IMR-90 (cell line): ENCODE results near the gene ULBP1. TPM values are rescaled to one million over a fixed set of nuclear protein-coding genes. Genes with fewer than 3 reads are reported as not detected.
"Not testable (repeated sequence)": the region's sequence is repeated elsewhere in the genome, so short reads cannot be mapped to it uniquely, and the experiment has no call there.

Experiments
- ATAC-seq: fragments of 200-7000 bp; cut with Tn5 transposase; 2 replicates; pipeline ENCODE4 v1.9.1; 2020; ENCODE audit warnings: low read depth, mild to moderate bottlenecking, moderate library complexity
- BruUV-seq: library from RNA; stranded (reverse); fragments of 400-500 nt; replicated peaks from 2 replicates; lab custom pipeline; 2021; lab: Mats Ljungman, UMichigan
- CTCF ChIA-PET: fragments of 300-600 bp; formaldehyde crosslinking; extraction: SDS; loops from one replicate; lab custom pipeline; 2021; ENCODE audit warnings: antibody characterized with exemption; lab: Yijun Ruan, JAX
- POLR2A ChIA-PET: fragments of 300-600 bp; sonication (Branson Sonifier 250); formaldehyde crosslinking; loops from one replicate; lab custom pipeline; 2022; ENCODE audit warnings: antibody characterized with exemption; ENCODE audit not compliant: unreplicated experiment; lab: Charles Lee
- DNase-seq: peaks from one replicate; pipeline ENCODE4 v3.0.0; 2013
- H2AFZ ChIP-seq: replicated peaks from 2 replicates; pipeline ENCODE3; 2013; ENCODE audit warnings: low read length, mild to moderate bottlenecking; ENCODE audit not compliant: poor library complexity
- H2AK5ac ChIP-seq: 2 replicates; pipeline ENCODE4 v1.6.1; 2013; ENCODE audit warnings: low read depth, low read length, inconsistent platforms
- H2AK9ac ChIP-seq: replicated peaks from 2 replicates; pipeline ENCODE3; 2013; ENCODE audit warnings: mild to moderate bottlenecking, low read depth, low read length, moderate library complexity; ENCODE audit not compliant: poor library complexity
- H2BK120ac ChIP-seq: 2 replicates; pipeline ENCODE4 v1.6.1; 2013; ENCODE audit warnings: low read depth, low read length, inconsistent platforms
- H2BK15ac ChIP-seq: 3 replicates; pipeline ENCODE4 v1.6.1; 2013; ENCODE audit warnings: low read depth, low read length, inconsistent platforms
- H2BK20ac ChIP-seq: 2 replicates; pipeline ENCODE4 v1.6.1; 2013; ENCODE audit warnings: low read depth, mild to moderate bottlenecking, inconsistent platforms, low read length, moderate library complexity
- H2BK5ac ChIP-seq: 2 replicates; pipeline ENCODE4 v1.6.1; 2013; ENCODE audit warnings: mild to moderate bottlenecking, low read depth, low read length, inconsistent platforms; ENCODE audit not compliant: poor library complexity, severe bottlenecking
- H3K14ac ChIP-seq: replicated peaks from 2 replicates; pipeline ENCODE4 v1.6.1; 2013; ENCODE audit warnings: low read depth, low read length, inconsistent platforms
- H3K18ac ChIP-seq: 2 replicates; pipeline ENCODE4 v1.6.1; 2013; ENCODE audit warnings: low read depth, low read length, control low read depth
- H3K23ac ChIP-seq: 2 replicates; pipeline ENCODE4 v1.6.1; 2013; ENCODE audit warnings: low read depth, low read length, inconsistent platforms
- H3K27ac ChIP-seq: 2 replicates; pipeline ENCODE4 v1.5.1; 2013; ENCODE audit warnings: mild to moderate bottlenecking, control low read depth, low read length; ENCODE audit not compliant: insufficient read depth
- H3K27me3 ChIP-seq: 2 replicates; pipeline ENCODE4 v1.6.1; 2013; ENCODE audit warnings: low read length; ENCODE audit not compliant: control insufficient read depth, insufficient read depth
- H3K36me3 ChIP-seq: 2 replicates; pipeline ENCODE4 v1.6.1; 2013; ENCODE audit warnings: low read length, mixed read lengths; ENCODE audit not compliant: control insufficient read depth, insufficient read depth
- H3K4ac ChIP-seq: 2 replicates; pipeline ENCODE4 v1.6.1; 2013; ENCODE audit warnings: low read depth, low read length, inconsistent platforms
- H3K4me1 ChIP-seq: 2 replicates; pipeline ENCODE4 v1.6.1; 2013; ENCODE audit warnings: low read length, mixed read lengths; ENCODE audit not compliant: control insufficient read depth, insufficient read depth
- H3K4me2 ChIP-seq: 2 replicates; pipeline ENCODE4 v1.6.1; 2013; ENCODE audit warnings: low read depth, mild to moderate bottlenecking, control low read depth, low read length, moderate library complexity
- H3K4me3 ChIP-seq: 2 replicates; pipeline ENCODE4 v1.5.1; 2013; ENCODE audit warnings: low read depth, mild to moderate bottlenecking, control low read depth, low read length, moderate library complexity; ENCODE audit not compliant: insufficient read depth
- H3K56ac ChIP-seq: 2 replicates; pipeline ENCODE4 v1.6.1; 2013; ENCODE audit warnings: low read length, inconsistent platforms; ENCODE audit not compliant: insufficient read depth; ENCODE audit errors: extremely low read depth
- H3K79me1 ChIP-seq, 2 experiments: 2 replicates each; pipeline ENCODE4 v1.6.1; 2013; ENCODE audit warnings: low read length in 2 of 2, inconsistent platforms in 1 of 2, low read depth in 1 of 2
- H3K9ac ChIP-seq: 2 replicates; pipeline ENCODE4 v1.6.1; 2013; ENCODE audit warnings: low read depth, low read length, control low read depth
- H3K9me1 ChIP-seq: 2 replicates; pipeline ENCODE4 v1.6.1; 2013; ENCODE audit warnings: low read length, inconsistent platforms; ENCODE audit not compliant: insufficient read depth
- H3K9me3 ChIP-seq: 2 replicates; pipeline ENCODE4 v1.6.1; 2013; ENCODE audit warnings: low read length; ENCODE audit not compliant: control insufficient read depth, insufficient read depth
- H4K20me1 ChIP-seq: 2 replicates; pipeline ENCODE4 v1.6.1; 2013; ENCODE audit warnings: low read length, inconsistent platforms; ENCODE audit not compliant: insufficient read depth
- H4K5ac ChIP-seq: 2 replicates; pipeline ENCODE4 v1.6.1; 2013; ENCODE audit warnings: mild to moderate bottlenecking, low read depth, low read length, control low read depth
- H4K8ac ChIP-seq, 2 experiments: 2 replicates each; pipeline ENCODE4 v1.6.1; 2013; ENCODE audit warnings: low read depth in 2 of 2, low read length in 2 of 2, control low read depth in 1 of 2, inconsistent platforms in 1 of 2
- H4K91ac ChIP-seq: 2 replicates; pipeline ENCODE4 v1.6.1; 2013; ENCODE audit warnings: low read depth, low read length, inconsistent platforms; ENCODE audit not compliant: insufficient read depth
- WGBS, 2 experiments: methylation state at CpG; one replicate each; pipeline versions ENCODE4 v1.1.5 to v1.1.7; 2013; ENCODE audit warnings: missing lambda C conversion rate in 2 of 2; ENCODE audit not compliant: insufficient read length in 1 of 2; ENCODE audit errors: extremely low coverage in 2 of 2; 5-methylcytosine and 5-hydroxymethylcytosine counted together
- dilution Hi-C: fragments of 300-500 bp; cut with HindIII; formaldehyde crosslinking; loops from one replicate; pipeline ENCODE4 v1.14.3; 2018; ENCODE audit warnings: low sequenced_read_pairs; ENCODE audit not compliant: unreplicated experiment
- in situ Hi-C: fragments of 300-500 bp; cut with MboI; formaldehyde crosslinking; loops from 3 replicates; pipeline ENCODE4 v1.14.3; 2019; ENCODE audit warnings: low sequenced_read_pairs, inconsistent platforms, mixed read lengths
- intact Hi-C: fragments of 100-400 bp; cut with micrococcal nuclease; formaldehyde crosslinking; loops from 2 replicates; pipeline ENCODE4 v1.10.0; 2022
- polyA plus RNA-seq, 3 experiments: library from polyadenylated mRNA; depleted of rRNA; stranded (reverse); fragments of >200 nt; gene quantifications; 2 replicates each; pipeline ENCODE4 v1.2.3, GENCODE V29; 2012; ENCODE audit warnings: low replicate concordance in 1 of 3
- total RNA-seq: library from RNA; depleted of rRNA; stranded (reverse); fragments of >200 nt; gene quantifications from 2 replicates; pipeline ENCODE4 v1.2.3, GENCODE V29; 2012

ULBP1 gene
- total and polyA plus RNA-seq, 2 of the 4 experiments (the other 2 are of a cell fraction), result 0.18 to 0.87 TPM

DNA sequence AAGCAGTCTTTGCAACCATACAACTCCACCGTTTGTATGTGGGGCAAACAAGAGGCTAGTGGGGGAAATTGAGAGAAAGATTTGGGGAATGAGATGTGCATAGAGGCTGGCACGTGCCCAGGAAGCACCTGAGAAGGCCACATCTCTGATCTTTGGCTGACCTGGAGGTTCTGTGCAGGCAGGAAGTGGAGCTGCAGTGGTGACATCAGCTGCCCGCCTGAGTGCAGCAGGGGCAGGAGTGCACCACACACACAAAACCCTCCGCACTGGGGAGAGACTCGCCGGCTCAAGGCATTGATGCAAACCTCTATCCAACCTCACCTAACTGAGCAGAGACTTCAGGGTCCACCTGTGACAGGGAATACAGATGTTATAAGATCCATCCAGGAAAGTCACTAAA, 10.7 kb downstream of the ULBP1 start:
- H4K91ac ChIP-seq, H3K9ac ChIP-seq, H3K79me1 ChIP-seq, H3K14ac ChIP-seq, H3K4me2 ChIP-seq, DNase-seq, H2BK15ac ChIP-seq, H2BK120ac ChIP-seq, H3K9me3 ChIP-seq, H2BK20ac ChIP-seq, H3K56ac ChIP-seq, dilution Hi-C loops, H2AFZ ChIP-seq, H2AK9ac ChIP-seq, H3K36me3 ChIP-seq, H3K18ac ChIP-seq, POLR2A ChIA-PET, CTCF ChIA-PET, H3K4me1 ChIP-seq, H4K5ac ChIP-seq, H3K9me1 ChIP-seq, H3K23ac ChIP-seq, intact Hi-C loops, ATAC-seq, H4K8ac ChIP-seq, BruUV-seq, H3K4me3 ChIP-seq, H2AK5ac ChIP-seq, H2BK5ac ChIP-seq, H3K27ac ChIP-seq, H3K4ac ChIP-seq, in situ Hi-C loops, H4K20me1 ChIP-seq: not testable (repeated sequence)
- H3K27me3 ChIP-seq, result peaks cover 64% of the 10 kb centered on the region
- 50% methylated on average over 2 of the region's 6 CpGs; no CpG with 5 or more reads in 1 of the 2 experiments for WGBS, 2 experiments
